ENCODE results near the gene SRSF3.

The SRSF3 gene

DNA sequence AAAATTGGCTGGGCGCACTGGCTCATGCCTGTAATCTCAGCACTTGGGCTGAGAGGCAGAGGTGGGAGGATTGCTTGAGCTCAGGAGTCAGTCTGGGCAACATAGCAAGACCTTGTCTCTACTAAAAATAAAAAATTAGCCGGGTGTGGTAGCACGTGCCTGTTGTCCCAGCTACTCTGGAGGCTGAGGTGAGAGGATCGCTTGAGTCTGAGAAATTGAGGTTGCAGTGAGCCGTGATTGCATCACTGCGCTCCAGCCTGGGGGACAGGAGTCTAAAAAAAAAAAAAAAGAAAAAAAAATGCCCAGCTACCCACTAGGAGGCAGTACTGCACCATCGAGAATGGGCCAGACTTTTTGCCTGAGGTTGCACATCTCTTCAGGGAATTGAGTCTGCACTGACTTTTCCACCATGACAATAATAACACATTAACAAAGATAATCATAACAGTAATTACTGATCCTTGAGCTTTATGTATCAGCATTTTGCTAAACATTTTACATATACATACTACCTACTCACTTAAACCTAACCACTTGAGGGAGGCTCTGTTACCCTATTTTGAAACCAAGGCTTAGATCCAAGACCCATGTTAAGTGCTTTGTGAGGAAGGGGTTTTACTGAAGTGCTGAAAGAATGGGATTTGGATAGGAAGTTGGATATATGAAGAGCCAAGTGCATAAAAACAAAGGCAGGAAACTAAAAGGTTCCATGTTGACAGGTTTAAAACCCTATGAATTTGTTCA lies 21.0 kb downstream of the SRSF3 start:
- H3F3A ChIP-seq (ENCODE audit: insufficient read depth): peaks cover 43% of the 10 kb centered on the region
- H3K4me3 ChIP-seq (ENCODE audit: insufficient read depth, low read length, poor library complexity, severe bottlenecking): no peak overlapping the region
- no peak overlapping the region for H3K4me2 ChIP-seq (ENCODE audit: low read depth, low read length, poor library complexity, severe bottlenecking)
- H3K36me3 ChIP-seq (ENCODE audit: low read length): no peaks in the 10 kb centered on the region; the same call in 1 of the 2 replicates
- H4K20me1 ChIP-seq (ENCODE audit: low read depth, low read length): peaks cover 5% of the 10 kb centered on the region; the same call in 1 of the 2 replicates
- H2AFZ ChIP-seq (ENCODE audit: low read depth, low read length, severe bottlenecking): no peak overlapping the region
- no peak for TF ChIP-seq EZH2phosphoT487 (conservative IDR thresholded peaks at IDR 0.05; ENCODE audit: low read length)
- TF ChIP-seq, protein P1, sequence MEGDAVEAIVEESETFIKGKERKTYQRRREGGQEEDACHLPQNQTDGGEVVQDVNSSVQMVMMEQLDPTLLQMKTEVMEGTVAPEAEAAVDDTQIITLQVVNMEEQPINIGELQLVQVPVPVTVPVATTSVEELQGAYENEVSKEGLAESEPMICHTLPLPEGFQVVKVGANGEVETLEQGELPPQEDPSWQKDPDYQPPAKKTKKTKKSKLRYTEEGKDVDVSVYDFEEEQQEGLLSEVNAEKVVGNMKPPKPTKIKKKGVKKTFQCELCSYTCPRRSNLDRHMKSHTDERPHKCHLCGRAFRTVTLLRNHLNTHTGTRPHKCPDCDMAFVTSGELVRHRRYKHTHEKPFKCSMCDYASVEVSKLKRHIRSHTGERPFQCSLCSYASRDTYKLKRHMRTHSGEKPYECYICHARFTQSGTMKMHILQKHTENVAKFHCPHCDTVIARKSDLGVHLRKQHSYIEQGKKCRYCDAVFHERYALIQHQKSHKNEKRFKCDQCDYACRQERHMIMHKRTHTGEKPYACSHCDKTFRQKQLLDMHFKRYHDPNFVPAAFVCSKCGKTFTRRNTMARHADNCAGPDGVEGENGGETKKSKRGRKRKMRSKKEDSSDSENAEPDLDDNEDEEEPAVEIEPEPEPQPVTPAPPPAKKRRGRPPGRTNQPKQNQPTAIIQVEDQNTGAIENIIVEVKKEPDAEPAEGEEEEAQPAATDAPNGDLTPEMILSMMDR (IDR thresholded peaks at IDR 0.05; ENCODE audit: insufficient read depth, low read length, poor library complexity, severe bottlenecking): peak; percentile 92
- H3K9me2 ChIP-seq (replicated peaks; ENCODE audit: insufficient read depth, low read length): no peaks in the 10 kb centered on the region
- H3K27ac ChIP-seq (ENCODE audit: low read depth, low read length): no peak overlapping the region
- H3K27me3 ChIP-seq (ENCODE audit: low read length): no peaks in the 10 kb centered on the region
- no peak overlapping the region for H3K9ac ChIP-seq (ENCODE audit: low read length)
- no peaks in the 10 kb centered on the region for H3K9me3 ChIP-seq (ENCODE audit: insufficient read depth, low read length)
- no peaks in the 10 kb centered on the region for H3K79me2 ChIP-seq (ENCODE audit: insufficient read depth, low read length)

GRCh38 chr6:36616893-36617521 lies 22.8 kb downstream of the SRSF3 start:
- Histone ChIP-seq H3F3A (ENCODE audit: insufficient read depth) (peaks cover 25% of the 10 kb centered on the region), H3K4me3 (ENCODE audit: insufficient read depth, low read length, poor library complexity, severe bottlenecking) (no peak overlapping the region), H3K9me3 (ENCODE audit: insufficient read depth, low read length) (no peaks in the 10 kb centered on the region), H3K79me2 (ENCODE audit: insufficient read depth, low read length) (no peaks in the 10 kb centered on the region), H3K4me2 (ENCODE audit: low read depth, low read length, poor library complexity, severe bottlenecking) (no peak overlapping the region), H3K27ac (ENCODE audit: low read depth, low read length) (no peak overlapping the region), H2AFZ (ENCODE audit: low read depth, low read length, severe bottlenecking) (no peak overlapping the region), H3K36me3 (ENCODE audit: low read length) (no peaks in the 10 kb centered on the region; the same call in 1 of the 2 replicates), H3K27me3 (ENCODE audit: low read length) (no peaks in the 10 kb centered on the region), H3K9me2 (replicated peaks; ENCODE audit: insufficient read depth, low read length) (no peaks in the 10 kb centered on the region), H3K9ac (ENCODE audit: low read length) (no peak overlapping the region), H4K20me1 (ENCODE audit: low read depth, low read length) (no peaks in the 10 kb centered on the region)
- TF ChIP-seq, protein P1 (IDR thresholded peaks at IDR 0.05; ENCODE audit: insufficient read depth, low read length, poor library complexity, severe bottlenecking): no peak
- TF ChIP-seq EZH2phosphoT487 (conservative IDR thresholded peaks at IDR 0.05; ENCODE audit: low read length): no peak

GRCh38 chr6:36618366-36619355 lies 24.5 kb downstream of the SRSF3 start:
- no peaks in the 10 kb centered on the region for H3K79me2 ChIP-seq (ENCODE audit: insufficient read depth, low read length)
- H3K36me3 ChIP-seq (ENCODE audit: low read length): no peaks in the 10 kb centered on the region
- no peak overlapping the region for H3K4me3 ChIP-seq (ENCODE audit: insufficient read depth, low read length, poor library complexity, severe bottlenecking)
- H2AFZ ChIP-seq (ENCODE audit: low read depth, low read length, severe bottlenecking): no peak overlapping the region
- H3K27me3 ChIP-seq (ENCODE audit: low read length): no peaks in the 10 kb centered on the region
- no peak overlapping the region for H3K4me2 ChIP-seq (ENCODE audit: low read depth, low read length, poor library complexity, severe bottlenecking)
- H3K9me2 ChIP-seq (replicated peaks; ENCODE audit: insufficient read depth, low read length): no peaks in the 10 kb centered on the region
- H4K20me1 ChIP-seq (ENCODE audit: low read depth, low read length): no peaks in the 10 kb centered on the region
- H3K27ac ChIP-seq (ENCODE audit: low read depth, low read length): no peak overlapping the region
- TF ChIP-seq, protein P1 (IDR thresholded peaks at IDR 0.05; ENCODE audit: insufficient read depth, low read length, poor library complexity, severe bottlenecking): no peak
- no peak for TF ChIP-seq EZH2phosphoT487 (conservative IDR thresholded peaks at IDR 0.05; ENCODE audit: low read length)
- no peaks in the 10 kb centered on the region for H3K9me3 ChIP-seq (ENCODE audit: insufficient read depth, low read length)
- H3K9ac ChIP-seq (ENCODE audit: low read length): no peak overlapping the region
- H3F3A ChIP-seq (ENCODE audit: insufficient read depth): peaks cover 9% of the 10 kb centered on the region

Data from SU-DHL-6 (cell line).